GM12864 (cell line): ENCODE measurements around the gene ANTXR1.
"Not testable (repeated sequence)": the region's sequence is repeated elsewhere in the genome, so short reads cannot be mapped to it uniquely, and the experiment has no call there.

Experiments used
- DNase-seq: peaks from one replicate; pipeline ENCODE4 v3.0.0-alpha.2; 2011; ENCODE audit warnings: low read depth
- H3K4me3 ChIP-seq: 2 replicates; pipeline ENCODE4 v1.5.1; 2011; ENCODE audit warnings: mild to moderate bottlenecking, low read depth, low read length, control low read depth
- TF ChIP-seq, protein P1 (sequence below): IDR thresholded peaks from 2 replicates; pipeline ENCODE4 v1.5.1; 2011; ENCODE audit warnings: low read depth, mild to moderate bottlenecking, moderate library complexity, low read length, control low read depth, inconsistent platforms; ENCODE audit errors: missing control alignments

Gene ANTXR1

DNA sequence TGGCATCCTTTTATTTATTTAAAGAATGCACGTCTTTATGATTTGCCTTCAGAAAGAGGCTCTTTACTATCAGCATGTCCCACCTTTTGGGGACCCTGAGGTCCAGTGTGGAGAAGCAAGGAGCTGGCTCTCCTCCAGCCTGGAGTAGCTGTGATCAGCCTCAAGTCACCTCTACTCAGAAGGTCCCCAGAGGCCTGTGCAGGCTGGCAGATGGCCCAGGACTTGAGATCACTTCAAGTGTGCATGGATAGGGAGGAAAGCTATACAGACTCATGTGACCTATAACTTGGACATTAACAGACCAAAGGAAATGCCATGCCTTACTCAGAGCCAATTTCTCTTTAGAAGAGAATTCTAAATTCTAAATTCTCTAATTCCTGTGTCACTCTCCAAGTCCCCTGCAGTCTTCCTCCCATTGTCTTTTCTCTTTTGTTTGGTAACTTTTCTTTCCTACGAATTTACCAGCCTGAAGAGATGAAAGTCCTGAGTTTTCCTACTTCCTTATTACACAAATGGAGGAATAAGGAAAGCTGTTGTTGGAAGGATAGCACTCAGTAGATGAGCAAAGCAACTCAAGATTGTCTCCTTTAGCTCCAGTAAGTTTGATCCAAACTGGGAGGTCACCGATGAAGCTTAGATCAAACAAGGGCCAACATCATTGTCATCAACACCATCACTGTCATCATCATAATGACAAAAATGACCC is 210.1 kb downstream of the ANTXR1 start:
- DNase-seq, result no peak
- TF ChIP-seq, protein P1, sequence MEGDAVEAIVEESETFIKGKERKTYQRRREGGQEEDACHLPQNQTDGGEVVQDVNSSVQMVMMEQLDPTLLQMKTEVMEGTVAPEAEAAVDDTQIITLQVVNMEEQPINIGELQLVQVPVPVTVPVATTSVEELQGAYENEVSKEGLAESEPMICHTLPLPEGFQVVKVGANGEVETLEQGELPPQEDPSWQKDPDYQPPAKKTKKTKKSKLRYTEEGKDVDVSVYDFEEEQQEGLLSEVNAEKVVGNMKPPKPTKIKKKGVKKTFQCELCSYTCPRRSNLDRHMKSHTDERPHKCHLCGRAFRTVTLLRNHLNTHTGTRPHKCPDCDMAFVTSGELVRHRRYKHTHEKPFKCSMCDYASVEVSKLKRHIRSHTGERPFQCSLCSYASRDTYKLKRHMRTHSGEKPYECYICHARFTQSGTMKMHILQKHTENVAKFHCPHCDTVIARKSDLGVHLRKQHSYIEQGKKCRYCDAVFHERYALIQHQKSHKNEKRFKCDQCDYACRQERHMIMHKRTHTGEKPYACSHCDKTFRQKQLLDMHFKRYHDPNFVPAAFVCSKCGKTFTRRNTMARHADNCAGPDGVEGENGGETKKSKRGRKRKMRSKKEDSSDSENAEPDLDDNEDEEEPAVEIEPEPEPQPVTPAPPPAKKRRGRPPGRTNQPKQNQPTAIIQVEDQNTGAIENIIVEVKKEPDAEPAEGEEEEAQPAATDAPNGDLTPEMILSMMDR, result no peak
- no peak overlapping the region for H3K4me3 ChIP-seq

DNA sequence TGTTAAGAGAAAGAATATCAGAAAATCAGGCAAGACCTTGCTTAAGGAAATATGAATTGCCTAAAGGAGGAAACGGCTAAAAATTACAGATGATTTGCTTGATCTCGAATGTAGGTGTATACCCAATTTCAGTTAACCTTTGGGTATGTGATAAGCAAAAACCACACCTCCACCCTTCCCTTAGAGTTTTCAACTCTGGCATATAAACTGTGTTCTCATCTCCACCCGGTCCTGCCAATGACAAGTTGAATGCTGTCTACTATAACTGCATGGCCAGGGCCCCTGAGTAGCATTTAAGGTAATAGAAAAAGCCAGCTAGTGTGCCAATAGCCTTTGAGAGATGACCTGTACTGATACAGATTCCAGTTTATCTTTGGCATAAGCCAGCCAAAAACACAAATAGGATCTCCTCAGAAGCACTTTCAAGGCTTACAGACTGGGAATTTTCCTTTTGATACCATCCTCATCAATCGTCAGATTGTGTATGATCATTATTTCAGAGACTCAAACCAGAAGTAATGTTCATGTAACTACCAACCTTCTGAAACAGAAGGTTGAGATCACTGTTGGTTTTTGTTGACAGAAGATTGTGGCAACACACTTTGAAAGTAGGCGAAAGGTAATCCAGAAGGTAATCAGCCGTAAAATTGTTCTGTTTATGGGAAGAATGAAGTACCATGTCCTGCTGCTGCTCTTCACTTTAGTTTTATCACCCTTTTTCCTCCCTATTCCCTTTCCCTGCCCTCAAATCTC is 211.0 kb downstream of the ANTXR1 start:
- no peak overlapping the region for H3K4me3 ChIP-seq
- DNase-seq, result no peak
- TF ChIP-seq, protein P1, result no peak

DNA sequence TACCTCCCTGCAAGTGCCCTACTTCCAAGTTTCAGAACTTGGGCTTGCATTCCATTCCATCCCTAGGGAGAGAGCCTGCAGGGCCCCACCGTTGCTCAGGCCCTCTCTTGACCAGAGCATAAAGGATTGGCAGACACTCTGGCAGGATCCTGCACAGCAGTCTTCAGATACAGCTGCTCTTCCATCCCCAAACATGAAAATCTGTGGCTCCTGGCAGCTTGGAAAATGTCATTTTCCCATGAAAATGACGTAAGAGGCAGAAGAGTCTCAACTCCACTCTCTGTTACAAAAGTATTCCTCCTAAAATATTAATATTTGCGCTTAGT is 211.5 kb downstream of the ANTXR1 start:
- no peak for DNase-seq
- H3K4me3 ChIP-seq, result no peak overlapping the region
- TF ChIP-seq, protein P1, result no peak

DNA sequence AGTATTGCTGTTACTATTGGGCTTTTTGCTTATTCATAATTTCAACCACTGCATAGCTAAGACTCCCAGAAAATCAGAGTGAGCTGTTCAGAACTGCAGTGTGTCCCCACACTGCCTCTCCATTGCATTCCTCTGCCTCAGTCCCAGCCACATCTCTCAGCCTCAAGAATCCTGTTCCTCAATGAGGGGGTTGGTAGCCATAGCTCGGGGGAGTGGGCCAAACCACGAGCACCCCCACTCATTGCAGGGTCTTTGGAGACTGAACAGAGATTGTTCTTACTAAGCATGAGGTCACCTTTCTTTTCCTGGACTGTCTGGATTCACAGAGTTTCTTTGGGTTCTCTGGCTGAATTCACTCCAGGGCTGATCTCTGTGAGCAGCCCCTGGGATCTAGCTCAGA is 213.0 kb downstream of the ANTXR1 start:
- H3K4me3 ChIP-seq, result no peak overlapping the region
- DNase-seq, result no peak
- TF ChIP-seq, protein P1, result no peak

DNA sequence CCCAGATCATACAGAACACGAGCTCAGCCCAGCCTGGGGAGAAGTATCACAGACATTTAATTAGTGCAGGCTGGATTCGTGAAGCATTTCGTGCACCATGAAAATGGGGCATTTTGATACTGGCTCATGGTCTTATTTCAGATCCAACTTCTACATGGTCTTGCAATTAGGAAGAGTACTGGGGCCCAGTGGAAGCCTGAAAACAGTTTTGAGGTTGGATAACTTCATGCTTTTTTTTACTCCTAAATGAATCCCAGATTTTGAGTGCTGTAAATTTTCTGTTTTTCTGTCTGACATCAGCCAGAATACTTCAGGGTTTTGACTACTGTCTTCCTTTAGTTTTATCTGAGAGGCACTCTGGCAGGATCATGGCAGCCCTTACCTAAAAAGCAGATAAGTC is 213.9 kb downstream of the ANTXR1 start:
- no peak overlapping the region for H3K4me3 ChIP-seq
- no peak for DNase-seq
- TF ChIP-seq, protein P1, result no peak

DNA sequence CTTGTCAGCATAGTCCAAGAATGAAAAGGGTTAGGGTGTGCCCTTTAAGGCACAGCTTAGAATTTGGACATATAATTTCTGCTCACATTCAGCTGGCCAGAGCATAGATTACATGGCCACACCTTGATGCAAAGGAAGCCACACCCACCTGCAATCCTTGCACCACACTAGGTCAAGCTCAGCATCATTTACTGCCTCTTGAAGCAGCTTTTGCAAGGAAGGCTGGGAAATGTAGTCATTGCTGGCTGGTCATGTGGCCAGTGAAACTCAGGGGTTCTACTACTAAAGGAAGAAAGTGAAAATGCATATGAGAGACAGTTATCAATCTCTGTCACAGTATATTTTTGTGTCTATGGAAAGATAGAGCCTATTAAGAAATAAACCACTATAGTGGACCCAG is 214.7 kb downstream of the ANTXR1 start:
- TF ChIP-seq, protein P1, result no peak

DNA sequence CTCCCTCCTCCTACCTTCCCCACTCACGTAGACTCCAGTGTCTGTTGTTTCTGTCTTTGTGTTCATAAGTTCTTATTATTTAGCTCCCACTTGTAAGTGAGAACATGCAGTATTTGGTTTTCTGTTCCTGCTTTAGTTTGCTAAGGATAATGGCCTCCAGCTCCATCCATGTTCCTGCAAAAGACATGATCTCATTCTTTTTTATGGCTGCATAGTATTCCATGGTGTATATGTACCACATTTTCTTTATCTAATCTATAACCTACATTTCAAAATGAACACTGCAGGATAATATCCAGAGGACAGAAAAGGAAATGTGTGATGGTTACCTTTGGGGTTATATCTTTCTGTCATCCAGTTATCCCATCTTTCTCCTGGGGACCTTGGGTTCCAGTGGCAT is 218.0 kb downstream of the ANTXR1 start:
- not testable (repeated sequence) for DNase-seq, H3K4me3 ChIP-seq

More for the DNA sequence above, 214.7 kb downstream of the ANTXR1 start:
- H3K4me3 ChIP-seq, result no peak overlapping the region
- DNase-seq, result no peak
